Suprapubic skin (tissue), 3 donors: ENCODE measurements around the gene DUSP11.

Source experiments
- CTCF ChIP-seq, 2 donors: fragments of 200-600 bp in 1 of 2; fragments of 450-650 bp in 1 of 2; sonication (generic) in 1 of 2; IDR thresholded peaks; one replicate each; pipeline ENCODE4 v1.5.1; 2016 to 2019; ENCODE audit warnings: antibody characterized with exemption in 2 of 2, mild to moderate bottlenecking in 1 of 2, moderate library complexity in 1 of 2
- POLR2A ChIP-seq, 2 donors: fragments of 450-650 bp; IDR thresholded peaks; one replicate each; pipeline ENCODE4 v1.6.1; 2017; ENCODE audit warnings: antibody characterized with exemption in 2 of 2, mild to moderate bottlenecking in 2 of 2, moderate library complexity in 2 of 2

- TF ChIP-seq CTCF (IDR thresholded peaks at IDR 0.05) (no peak), POLR2A (IDR thresholded peaks at IDR 0.05) (no peak)
Measured at GRCh38 chr2:73718421-73718820, 61.5 kb downstream of the DUSP11 start.
